CD4-positive, alpha-beta T cell treated with Interleukin-6 at 100 ng/mL for 8 hours (primary cell): ENCODE measurements around the gene LCTL.

Experiments
- DNase-seq: peaks from one replicate; pipeline ENCODE4 v3.0.0-alpha.2; 2020; ENCODE audit warnings: mixed read lengths, low spot score

LCTL gene, protein sequence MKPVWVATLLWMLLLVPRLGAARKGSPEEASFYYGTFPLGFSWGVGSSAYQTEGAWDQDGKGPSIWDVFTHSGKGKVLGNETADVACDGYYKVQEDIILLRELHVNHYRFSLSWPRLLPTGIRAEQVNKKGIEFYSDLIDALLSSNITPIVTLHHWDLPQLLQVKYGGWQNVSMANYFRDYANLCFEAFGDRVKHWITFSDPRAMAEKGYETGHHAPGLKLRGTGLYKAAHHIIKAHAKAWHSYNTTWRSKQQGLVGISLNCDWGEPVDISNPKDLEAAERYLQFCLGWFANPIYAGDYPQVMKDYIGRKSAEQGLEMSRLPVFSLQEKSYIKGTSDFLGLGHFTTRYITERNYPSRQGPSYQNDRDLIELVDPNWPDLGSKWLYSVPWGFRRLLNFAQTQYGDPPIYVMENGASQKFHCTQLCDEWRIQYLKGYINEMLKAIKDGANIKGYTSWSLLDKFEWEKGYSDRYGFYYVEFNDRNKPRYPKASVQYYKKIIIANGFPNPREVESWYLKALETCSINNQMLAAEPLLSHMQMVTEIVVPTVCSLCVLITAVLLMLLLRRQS

GRCh38 chr15:66565741-66566144, at the start of gene LCTL:
Gene LCTL, minus strand, starts transcription at chr15:66565998. Its CDS starts 633 bp downstream, at chr15:66565365.
- no peak for DNase-seq

DNA sequence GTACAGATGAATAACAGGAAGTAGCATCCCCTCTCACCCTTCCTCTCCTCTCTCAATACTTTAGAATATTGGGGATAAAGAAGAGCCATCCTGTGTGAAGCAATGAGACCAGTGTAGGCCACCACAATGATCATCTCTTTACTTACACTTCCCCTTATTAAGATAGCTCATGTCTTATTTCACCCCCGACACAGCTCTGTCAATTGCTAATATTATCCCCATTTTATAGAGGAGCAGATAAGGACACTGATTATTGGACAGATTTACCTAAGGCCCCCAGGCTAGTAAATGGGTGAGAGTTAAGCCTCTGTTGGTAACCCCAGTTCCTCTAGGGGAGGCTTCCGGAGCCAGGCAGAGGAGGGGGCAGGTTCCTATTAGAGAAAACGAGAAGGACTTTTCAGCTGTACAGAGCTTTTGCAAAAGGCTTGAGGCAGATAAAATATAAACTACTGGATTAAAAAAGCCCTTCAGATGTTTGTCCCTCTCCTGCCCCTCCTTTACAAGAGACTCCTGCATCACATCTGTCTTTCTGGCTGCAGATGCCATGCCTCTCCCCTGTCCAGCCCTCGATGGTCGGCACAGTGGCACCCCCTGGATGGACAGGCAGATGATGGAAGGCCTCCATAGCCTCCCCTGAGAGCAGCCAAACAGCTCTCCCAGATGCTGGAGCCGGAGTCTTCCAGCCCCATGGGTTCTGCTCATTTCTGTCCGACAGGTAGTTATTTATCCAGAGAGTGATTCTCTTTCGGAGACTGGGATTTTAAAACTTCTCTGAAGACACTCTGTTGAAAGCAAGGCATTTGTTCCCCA, 49.4 kb upstream of the LCTL start:
- no peak for DNase-seq

DNA sequence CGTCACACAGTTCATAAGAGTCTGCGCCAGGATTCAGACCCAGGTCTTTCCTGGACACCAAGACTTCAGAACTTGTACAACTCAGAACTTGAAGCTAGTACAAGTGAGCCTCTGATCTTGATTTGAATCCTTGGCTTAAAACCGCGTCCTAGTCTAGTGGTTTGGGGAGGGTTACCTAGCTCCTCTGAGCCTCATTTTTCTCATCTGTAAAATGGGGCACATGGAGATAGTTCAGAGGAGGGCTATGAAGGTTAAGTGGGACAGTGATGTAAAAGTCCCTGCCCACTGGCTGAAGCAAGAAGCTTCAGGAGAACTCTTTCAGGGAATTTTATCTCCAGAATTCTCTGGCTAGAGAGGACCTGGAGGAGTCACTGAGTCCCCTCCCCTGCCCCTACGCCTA, 48.7 kb upstream of the LCTL start:
- DNase-seq: no peak

DNA sequence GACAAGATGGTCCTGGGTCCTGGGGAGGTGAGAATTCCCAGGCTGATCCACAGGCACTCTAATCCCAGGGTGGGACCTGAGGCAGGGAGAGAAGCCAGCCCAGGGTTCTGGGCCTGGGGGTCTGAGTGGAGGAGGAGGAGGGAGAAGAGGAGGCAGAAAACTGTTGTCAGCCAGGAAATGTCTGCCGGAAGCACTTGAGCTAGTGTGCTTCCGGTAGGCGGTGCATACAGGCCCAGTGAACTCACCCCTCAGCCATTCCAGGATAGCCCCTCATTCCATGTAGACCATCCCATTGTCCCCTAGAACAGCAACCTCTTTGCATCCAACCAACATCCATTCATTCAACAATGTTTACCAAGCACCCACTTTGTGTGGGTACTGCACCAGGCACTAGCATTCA, 47.9 kb upstream of the LCTL start:
- no peak for DNase-seq

- DNase-seq: no peak
Observed at GRCh38 chr15:66611257-66612053, 45.7 kb upstream of the LCTL start.

DNA sequence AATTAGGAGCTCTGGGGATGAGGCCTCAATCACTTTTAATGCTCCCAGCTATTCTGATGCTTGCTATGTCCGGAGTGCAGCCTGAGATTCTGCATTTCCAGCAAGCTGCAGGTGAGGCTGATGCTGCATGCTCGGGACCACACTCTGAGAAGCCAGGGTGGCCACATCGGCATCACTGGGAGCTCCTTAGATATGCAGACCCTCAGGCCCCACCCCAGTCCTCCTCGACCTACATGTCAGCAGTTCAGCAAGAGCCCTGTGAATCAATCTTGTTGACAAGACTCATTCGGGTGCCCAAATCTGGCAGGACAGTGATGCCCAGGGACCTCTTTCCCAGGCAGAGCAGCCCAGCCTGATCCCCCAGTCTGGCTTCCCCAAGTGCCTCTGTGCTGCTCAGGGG, 44.1 kb upstream of the LCTL start:
- no peak for DNase-seq

- DNase-seq: no peak
Observed at GRCh38 chr15:66608881-66609280, 43.1 kb upstream of the LCTL start.

GRCh38 chr15:66608159-66608558, 42.4 kb upstream of the LCTL start:
- no peak for DNase-seq

DNA sequence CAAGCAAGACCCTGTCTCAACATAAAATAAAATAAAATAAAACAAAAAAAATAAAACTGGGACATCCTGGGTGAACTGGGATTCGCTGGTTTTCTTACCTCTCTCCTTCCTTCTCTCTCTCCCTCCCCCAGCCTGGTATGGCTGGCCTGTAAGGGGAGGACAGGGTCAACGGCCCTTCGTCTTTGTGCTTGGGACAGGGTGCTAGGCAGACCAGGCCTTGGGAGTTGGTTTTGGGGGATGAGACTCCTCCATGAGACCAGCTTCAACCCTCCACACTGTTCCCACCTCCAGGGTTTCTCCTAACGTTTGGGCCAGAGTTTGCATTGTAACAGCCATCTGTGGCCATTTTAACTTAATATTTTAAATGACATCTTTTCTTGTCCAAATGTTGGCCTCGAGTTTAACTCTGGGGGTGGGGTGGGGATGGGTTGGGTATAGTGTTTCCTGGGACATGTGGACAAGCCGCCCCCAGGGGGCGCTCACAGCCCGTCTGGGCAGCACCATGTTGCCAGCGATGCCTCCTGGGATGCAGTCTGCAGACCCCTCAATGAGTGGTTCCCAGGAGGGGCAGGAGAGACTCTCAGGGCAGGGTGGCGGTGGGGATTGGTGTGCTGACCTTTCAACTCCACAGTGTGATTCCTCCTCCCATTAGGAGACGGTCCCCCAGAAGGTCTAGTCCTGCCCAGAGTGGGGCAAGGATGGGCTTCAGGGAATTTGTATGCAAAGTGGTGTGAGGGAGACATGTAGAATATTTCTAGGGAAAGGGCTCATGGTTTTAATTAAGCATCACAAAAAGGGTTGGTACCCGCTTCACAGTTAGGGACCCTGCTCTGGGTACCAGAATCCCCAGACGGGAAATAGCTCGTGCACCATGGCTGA, 37.7 kb upstream of the LCTL start:
- peak; percentile 47 for DNase-seq

GRCh38 chr15:66601521-66601920, 35.7 kb upstream of the LCTL start:
- no peak for DNase-seq

GRCh38 chr15:66600240-66600627, 34.4 kb upstream of the LCTL start:
- DNase-seq: no peak

- DNase-seq: no peak
Observed at GRCh38 chr15:66599536-66600239, 33.9 kb upstream of the LCTL start.

DNA sequence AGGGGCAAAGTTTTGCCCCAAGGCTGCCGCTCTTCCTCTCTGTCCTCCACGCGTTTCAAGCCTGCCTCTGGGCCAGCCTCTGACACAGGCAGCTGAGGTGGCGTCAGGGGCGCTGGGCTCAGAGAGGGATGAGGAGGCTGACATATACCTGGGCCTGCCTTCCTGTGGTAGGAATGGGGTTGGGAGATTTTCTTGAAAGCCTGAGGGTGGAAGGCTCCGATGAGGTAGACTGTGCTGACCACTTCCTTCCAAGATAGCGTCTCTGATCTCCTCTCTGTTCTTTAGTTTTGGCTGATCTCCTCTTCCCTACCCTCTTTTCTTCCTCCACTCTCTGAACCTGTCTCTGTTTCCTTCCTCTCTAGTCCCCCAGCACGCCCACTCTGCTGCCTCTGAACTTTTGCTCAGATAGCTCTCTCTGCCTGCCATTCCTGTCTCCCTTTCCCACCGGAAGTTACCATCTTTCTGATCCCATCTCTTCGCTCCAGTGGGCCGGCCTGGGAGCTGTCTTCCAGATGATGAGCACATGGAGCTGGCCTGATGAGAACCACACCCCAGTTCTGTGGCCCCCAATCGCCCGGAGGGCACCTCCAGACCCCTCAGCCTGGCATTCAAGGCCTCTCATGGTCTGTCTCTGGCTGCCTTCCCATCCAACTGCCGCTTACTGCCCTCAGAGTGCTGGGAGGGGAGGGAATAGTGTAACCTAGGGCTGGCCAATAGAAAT, 32.5 kb upstream of the LCTL start:
- DNase-seq: no peak

DNA sequence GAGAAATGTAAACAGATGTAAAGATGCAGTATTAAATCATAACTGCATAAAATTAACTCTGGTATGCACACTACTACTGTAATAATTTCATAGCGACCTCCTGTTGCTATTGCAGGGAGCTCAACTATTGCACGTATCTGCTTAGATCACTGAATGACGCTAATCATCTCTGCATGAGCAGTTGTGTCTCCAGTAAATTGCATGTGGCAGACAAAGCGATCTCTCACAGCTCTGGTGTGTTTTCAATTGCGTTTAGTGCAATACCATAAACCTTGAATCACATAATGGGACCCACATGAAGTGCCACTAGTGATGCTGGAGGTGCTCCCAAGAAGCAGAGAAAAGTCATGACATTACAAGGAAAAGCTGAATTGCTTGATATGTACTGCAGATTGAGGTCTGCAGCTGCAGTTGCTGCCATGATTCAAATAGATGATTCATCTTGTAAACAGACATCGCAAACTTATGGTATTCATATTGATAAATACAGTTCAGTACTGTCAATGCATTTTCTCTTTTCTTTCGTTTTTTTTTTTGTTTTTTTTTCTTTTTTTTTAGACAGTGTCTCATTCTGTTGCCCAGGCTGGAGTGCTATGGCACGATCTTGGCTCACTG, 30.2 kb upstream of the LCTL start:
- no peak for DNase-seq

DNA sequence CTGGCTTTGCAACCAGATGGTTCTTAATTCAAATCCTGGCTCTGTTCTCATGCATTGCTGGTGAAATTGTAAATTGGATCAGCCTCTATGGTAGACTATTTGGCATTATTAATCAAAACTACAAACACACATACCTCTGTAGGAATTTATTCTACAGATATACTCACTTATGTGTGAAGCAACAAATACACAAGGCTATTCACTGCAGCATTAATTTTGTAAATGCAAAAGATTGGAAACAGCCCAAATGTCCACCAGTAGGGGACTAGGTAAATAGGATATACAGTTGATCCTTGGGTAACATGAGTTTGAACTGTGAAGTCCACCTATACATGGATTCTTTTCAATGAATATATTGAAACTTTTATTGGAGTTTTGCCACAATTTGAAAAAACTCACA, 29.5 kb upstream of the LCTL start:
- no peak for DNase-seq

- no peak for DNase-seq
Observed at GRCh38 chr15:66594836-66595235, 29.0 kb upstream of the LCTL start.

GRCh38 chr15:66594344-66594743, 28.5 kb upstream of the LCTL start:
- DNase-seq: no peak

DNA sequence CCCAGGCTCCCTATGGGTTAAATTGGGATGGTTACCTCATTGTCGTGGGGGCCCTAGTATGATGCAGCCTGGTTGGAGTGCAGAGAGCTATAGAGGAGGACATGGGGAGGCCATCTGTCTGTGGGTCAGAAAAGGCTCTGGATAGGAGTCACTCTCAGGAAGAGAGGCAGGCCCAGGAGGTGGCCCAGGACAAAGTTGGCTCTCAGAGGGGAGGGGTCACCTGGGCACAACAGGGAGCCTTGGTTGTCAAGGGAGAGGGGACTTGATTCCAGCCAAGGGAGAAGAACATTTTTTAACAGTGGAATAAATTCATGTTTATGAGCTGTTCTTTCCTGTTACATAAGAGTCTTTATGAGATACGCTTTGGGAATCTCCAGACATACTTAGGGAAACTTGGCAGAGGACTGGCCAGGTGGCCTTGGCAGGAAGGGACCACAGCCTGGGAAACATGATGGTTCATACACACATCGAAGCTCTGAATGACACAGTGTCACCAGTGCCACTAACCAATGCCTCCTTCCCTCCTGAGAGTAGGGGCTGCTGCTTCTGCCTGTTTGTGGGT, 27.5 kb upstream of the LCTL start:
- DNase-seq: no peak
